SK-N-MC (cell line): ENCODE measurements around the gene GRIK3.

ENCODE experiments used
- EZH2 ChIP-seq: fragments of 200-600 bp; sonication (generic); IDR thresholded peaks from one replicate; pipeline ENCODE4 v1.6.1; 2017; ENCODE audit warnings: antibody characterized with exemption
- POLR2AphosphoS5 ChIP-seq: IDR thresholded peaks from 2 replicates; pipeline ENCODE4 v1.6.1; 2012; ENCODE audit warnings: mild to moderate bottlenecking, low read depth, low read length, borderline replicate concordance

DNA sequence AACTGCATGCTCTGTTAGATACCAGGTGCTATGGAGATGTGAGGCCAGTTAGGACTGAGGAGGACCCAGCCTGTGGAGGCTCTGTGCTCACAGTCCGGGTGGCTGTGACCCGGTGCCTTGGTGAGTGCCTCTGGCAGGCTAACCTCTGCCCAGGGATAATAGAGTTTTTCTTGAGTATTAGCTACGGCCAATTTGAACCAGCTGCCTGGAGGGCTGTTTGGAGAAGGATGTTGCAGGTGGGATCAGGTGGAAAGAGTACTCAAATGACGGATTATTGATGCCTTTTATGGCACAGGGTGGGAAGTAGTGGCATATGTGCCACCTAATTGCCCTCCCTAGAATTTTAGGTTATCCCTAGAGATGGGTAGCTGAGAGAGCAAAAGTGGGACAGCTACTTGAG is 182.7 kb downstream of the GRIK3 start:
- TF ChIP-seq EZH2 (no peak), POLR2AphosphoS5 (no peak)
